Mesenteric fat pad (tissue), 1 donor: ENCODE data around the gene KRTAP10-6. TPM values are rescaled to one million over a fixed set of nuclear protein-coding genes. Genes with fewer than 3 reads are reported as not detected.
"Not testable (repeated sequence)": the region's sequence is repeated elsewhere in the genome, so short reads cannot be mapped to it uniquely, and the experiment has no call there.

Experiments used
- DNase-seq: peaks from one replicate; pipeline ENCODE4 v3.0.0-alpha.2; 2020; ENCODE audit warnings: low spot score
- total RNA-seq: library from RNA; stranded (reverse); fragmentation: NEBNext Ultra II Directional; extraction: Animal tissue kit (Norgen Biotek cat#: 25700); gene quantifications from one replicate; pipeline ENCODE4 v1.2.1, GENCODE V29; 2021
- donor health status: DM: yes; HTN: yes; CAD: no.

Gene KRTAP10-6
- total RNA-seq, 1 donor from 2014 or later = not detected

- DNase-seq = no peak
These were observed 26.2 kb upstream of the KRTAP10-6 start for GRCh38 chr21:44618504-44618903.

GRCh38 chr21:44617071-44617501 lies 24.8 kb upstream of the KRTAP10-6 start:
- no peak for DNase-seq

- no peak for DNase-seq
These were observed 24.3 kb upstream of the KRTAP10-6 start for GRCh38 chr21:44616591-44616926.

GRCh38 chr21:44615911-44616590 lies 23.7 kb upstream of the KRTAP10-6 start:
- peak; percentile 78 for DNase-seq

GRCh38 chr21:44615466-44615865 lies 23.2 kb upstream of the KRTAP10-6 start:
- DNase-seq = no peak

GRCh38 chr21:44614961-44615391 lies 22.7 kb upstream of the KRTAP10-6 start:
- DNase-seq = peak; percentile 81

- DNase-seq = no peak
These were observed 21.9 kb upstream of the KRTAP10-6 start for GRCh38 chr21:44614161-44614631.

GRCh38 chr21:44613386-44614155 lies 21.3 kb upstream of the KRTAP10-6 start:
- DNase-seq = no peak

GRCh38 chr21:44612669-44613229 lies 20.4 kb upstream of the KRTAP10-6 start:
- peak; percentile 64 for DNase-seq

- peak; percentile 65 for DNase-seq
These were observed 19.8 kb upstream of the KRTAP10-6 start, which contains the start of gene KRTAP10-8 for GRCh38 chr21:44612029-44612486. KRTAP10-8 (plus strand) TSS chr21:44612079; CDS start chr21:44612101, 22 bp downstream.

GRCh38 chr21:44611551-44611950 lies 19.2 kb upstream of the KRTAP10-6 start:
- peak; percentile 33 for DNase-seq

- peak; percentile 62 for DNase-seq
These were observed 18.0 kb upstream of the KRTAP10-6 start for GRCh38 chr21:44610157-44610843.

GRCh38 chr21:44609193-44609592 lies 16.9 kb upstream of the KRTAP10-6 start:
- DNase-seq = no peak

GRCh38 chr21:44606495-44606894 lies 14.2 kb upstream of the KRTAP10-6 start:
- DNase-seq = no peak

GRCh38 chr21:44603911-44604310 lies 11.6 kb upstream of the KRTAP10-6 start:
- DNase-seq = peak; percentile 62

- peak; percentile 64 for DNase-seq
These were observed 11.0 kb upstream of the KRTAP10-6 start for GRCh38 chr21:44603109-44603875.

- no peak for DNase-seq
These were observed 10.2 kb upstream of the KRTAP10-6 start for GRCh38 chr21:44602463-44602850.

- no peak for DNase-seq
These were observed 9.5 kb upstream of the KRTAP10-6 start for GRCh38 chr21:44601596-44602462.

GRCh38 chr21:44601091-44601490 lies 8.8 kb upstream of the KRTAP10-6 start:
- DNase-seq = not testable (repeated sequence)
